ENCODE results near the gene RSPRY1. TPM values are rescaled to one million over a fixed set of nuclear protein-coding genes. Genes with fewer than 3 reads are reported as not detected.
A peak's percentile ranks its signal among the peaks of the same experiment; 100 is the strongest.
"Not testable (repeated sequence)": the region's sequence is repeated elsewhere in the genome, so short reads cannot be mapped to it uniquely, and the experiment has no call there.

The RSPRY1 gene
- total RNA-seq, 1 experiment from 2014 or later: 31.0 TPM

DNA sequence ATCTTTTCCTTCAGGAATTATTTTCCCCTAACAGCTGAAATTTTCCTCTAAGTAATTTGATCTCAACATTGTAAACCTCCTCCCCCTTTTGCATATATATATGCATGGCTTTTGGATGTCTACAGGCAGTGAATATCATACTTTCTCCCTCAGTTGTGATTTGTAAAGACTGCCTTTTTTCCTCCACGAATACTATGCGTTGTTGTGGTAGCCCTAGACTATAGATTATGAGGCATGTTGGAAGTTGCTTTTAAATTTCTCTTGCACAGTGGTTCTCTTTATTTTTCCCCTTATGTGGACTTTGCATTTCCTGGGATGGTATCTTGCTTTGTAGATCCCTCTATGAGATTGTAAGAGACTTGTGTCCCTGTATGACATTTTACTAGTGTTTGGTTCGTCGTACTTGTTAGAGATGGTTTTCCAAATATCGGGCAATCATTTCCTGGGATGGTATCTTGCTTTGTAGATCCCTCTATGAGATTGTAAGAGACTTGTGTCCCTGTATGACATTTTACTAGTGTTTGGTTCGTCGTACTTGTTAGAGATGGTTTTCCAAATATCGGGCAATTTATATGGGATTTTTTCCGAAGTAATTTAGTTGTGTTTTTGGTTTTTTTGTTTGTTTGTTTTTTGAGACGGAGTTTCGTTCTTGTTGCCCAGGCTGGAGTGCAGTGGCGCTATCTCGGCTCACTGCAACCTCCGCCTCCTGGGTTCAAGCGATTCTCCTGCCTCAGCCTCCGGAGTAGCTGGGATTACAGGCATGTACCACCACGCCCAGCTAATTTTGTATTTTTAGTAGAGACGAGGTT is 2.0 kb downstream of the RSPRY1 start:
- H3K4me3 ChIP-seq (ENCODE audit: insufficient read depth, low read depth, low read length): peak overlapping the region; percentile 78; the same call in 1 of the 2 replicates
- not testable (repeated sequence) for H3K36me3 ChIP-seq (replicated peaks; ENCODE audit: control insufficient read depth, insufficient read depth, low read length); DNase-seq; H3K27me3 ChIP-seq (ENCODE audit: control insufficient read depth, insufficient read depth, low read length)

DNA sequence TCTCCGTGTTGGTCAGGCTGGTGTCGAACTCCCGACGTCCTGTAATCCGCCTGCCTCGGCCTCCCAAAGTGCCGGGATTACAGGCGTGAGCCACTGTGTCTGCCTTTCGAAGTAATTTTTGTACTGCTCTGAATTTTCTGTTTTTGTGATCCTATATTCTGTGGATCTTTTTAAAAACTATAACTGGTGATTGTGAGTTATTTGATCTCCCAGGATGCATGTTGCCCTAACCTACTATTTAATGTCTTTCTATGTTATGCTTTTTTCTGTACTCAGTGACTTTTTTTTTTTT is 2.5 kb downstream of the RSPRY1 start:
- Histone ChIP-seq H3K36me3 (replicated peaks; ENCODE audit: control insufficient read depth, insufficient read depth, low read length) (no peaks in the 10 kb centered on the region), H3K4me3 (ENCODE audit: insufficient read depth, low read depth, low read length) (no peak overlapping the region), H3K27me3 (ENCODE audit: control insufficient read depth, insufficient read depth, low read length) (no peaks in the 10 kb centered on the region; the same call in 1 of the 2 replicates)
- DNase-seq: no peak

DNA sequence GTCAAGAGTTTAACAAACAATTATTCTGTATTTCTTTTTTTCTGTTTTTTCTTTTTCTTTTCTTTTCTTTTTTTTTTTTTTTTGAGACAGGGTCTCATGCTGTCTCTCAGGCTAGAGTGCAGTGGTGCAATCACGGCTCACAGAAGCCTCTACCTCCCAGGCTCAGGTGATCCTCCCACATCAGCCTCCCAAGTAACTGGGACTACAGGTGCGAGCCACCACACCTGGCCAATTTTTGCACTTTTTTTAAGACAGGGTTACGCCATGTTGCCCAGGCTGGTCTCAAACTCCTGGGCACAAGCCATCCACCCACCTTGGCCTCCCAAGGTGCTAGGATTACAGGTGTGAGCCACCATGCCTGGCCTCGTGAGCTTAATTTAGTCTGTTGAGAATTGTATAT is 3.4 kb downstream of the RSPRY1 start:
- not testable (repeated sequence) for H3K27me3 ChIP-seq (ENCODE audit: control insufficient read depth, insufficient read depth, low read length); DNase-seq; H3K4me3 ChIP-seq (ENCODE audit: insufficient read depth, low read depth, low read length); H3K36me3 ChIP-seq (replicated peaks; ENCODE audit: control insufficient read depth, insufficient read depth, low read length)

DNA sequence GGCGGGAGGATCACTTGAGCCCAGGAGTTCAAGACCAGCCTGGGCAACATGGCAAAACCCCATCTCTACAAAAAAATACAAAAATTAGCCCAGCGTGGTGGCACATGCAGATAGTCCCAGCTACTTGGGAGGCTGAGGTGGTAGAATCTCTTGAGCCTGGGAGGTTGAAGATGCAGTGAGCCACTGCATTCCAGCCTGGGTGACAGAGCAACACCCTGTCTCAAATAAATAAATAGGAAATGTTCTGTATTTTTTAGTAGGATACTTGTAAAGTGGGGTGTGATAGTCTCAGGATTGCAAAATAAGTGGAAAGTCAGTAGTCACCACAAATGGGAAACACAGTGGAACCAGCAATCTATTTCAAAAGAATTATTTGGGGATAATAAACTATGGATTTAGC is 4.0 kb downstream of the RSPRY1 start:
- H3K36me3 ChIP-seq (replicated peaks; ENCODE audit: control insufficient read depth, insufficient read depth, low read length): no peaks in the 10 kb centered on the region
- DNase-seq: no peak
- H3K4me3 ChIP-seq (ENCODE audit: insufficient read depth, low read depth, low read length): no peak overlapping the region
- H3K27me3 ChIP-seq (ENCODE audit: control insufficient read depth, insufficient read depth, low read length): no peaks in the 10 kb centered on the region

DNA sequence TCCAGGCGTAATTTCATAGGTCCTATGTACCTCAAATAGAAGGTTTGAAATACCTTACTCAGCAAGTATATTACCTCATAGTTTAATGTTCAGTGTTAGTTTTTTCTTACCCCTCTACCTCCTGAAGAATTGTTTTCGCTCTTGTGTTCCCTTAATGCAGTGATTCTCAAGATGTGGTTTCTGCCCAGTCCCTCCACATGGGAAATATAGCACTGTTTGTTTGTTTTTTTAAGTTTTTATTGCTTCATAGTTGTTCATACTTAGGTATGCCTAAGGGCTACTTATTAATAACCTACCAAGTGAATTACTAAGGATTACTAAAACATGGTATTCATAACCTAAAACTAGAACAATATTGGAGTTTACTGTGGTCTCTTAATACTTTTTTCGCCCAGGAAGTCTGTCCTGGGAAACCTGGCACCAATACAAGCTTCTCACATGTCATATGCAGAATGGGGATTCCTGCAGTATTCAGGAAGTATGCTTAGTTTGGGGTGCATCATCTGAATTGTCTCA is 5.0 kb downstream of the RSPRY1 start:
- Histone ChIP-seq H3K4me3 (ENCODE audit: insufficient read depth, low read depth, low read length) (no peak overlapping the region), H3K27me3 (ENCODE audit: control insufficient read depth, insufficient read depth, low read length) (no peaks in the 10 kb centered on the region)
- no peak for DNase-seq

DNA sequence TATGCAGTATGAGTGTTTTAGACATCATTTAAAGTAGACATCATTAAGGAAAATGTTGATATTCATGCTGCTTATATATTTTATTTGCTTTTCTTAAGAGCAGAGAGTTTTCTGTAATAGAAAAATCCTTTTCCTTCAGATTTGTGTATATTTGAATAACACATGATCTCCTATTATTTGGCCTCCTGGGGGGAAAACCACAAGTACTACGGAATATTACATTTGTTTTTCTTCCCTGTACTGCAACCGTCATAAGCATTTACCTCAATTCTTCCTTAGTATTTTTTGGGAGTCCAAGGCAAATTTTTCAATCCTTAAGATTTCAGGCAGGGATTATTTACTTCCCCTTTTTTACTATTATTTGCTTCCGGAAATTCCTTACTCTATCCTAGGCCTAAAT is 6.0 kb downstream of the RSPRY1 start:
- DNase-seq: no peak
- Histone ChIP-seq H3K36me3 (replicated peaks; ENCODE audit: control insufficient read depth, insufficient read depth, low read length) (no peaks in the 10 kb centered on the region), H3K4me3 (ENCODE audit: insufficient read depth, low read depth, low read length) (no peak overlapping the region), H3K27me3 (ENCODE audit: control insufficient read depth, insufficient read depth, low read length) (no peaks in the 10 kb centered on the region)

More for the DNA sequence above, 5.0 kb downstream of the RSPRY1 start:
- H3K36me3 ChIP-seq (replicated peaks; ENCODE audit: control insufficient read depth, insufficient read depth, low read length): no peaks in the 10 kb centered on the region

DNA sequence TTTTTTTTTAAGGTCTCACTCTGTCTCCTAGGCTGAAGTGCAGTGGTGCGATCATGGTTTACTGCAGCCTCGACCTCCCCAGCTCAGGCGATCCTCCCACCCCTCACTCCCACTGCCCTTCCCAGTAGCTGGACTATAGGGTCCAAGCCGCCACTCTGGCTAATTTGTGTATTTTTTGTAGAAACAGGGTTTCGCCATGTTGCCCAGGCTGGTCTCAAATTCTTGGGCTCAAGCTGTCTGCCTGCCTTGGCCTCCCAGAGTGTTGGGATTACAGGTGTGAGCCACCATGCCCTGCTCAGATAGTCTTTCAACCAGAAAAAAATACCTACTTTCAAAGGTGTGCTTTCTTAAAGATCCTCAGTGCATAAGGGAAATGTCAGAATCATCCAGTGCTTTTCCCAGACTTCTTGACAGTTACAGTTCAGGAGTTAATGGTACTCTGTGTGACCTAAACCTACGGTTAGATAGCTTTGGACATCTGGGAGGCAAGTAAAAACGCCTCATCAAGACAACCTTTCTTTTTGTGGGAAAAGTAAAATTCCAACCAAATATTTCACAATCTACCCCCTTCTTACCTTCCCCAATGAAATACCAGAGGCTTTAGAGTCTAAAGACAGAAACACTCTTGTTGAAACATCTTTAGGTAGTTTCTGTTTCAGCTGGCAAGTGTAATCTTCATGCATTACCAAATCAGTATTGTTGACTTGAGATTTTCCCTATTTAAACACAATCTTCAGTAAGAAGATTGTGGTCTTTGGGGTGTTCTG is 6.8 kb downstream of the RSPRY1 start:
- no peaks in the 10 kb centered on the region for H3K36me3 ChIP-seq (replicated peaks; ENCODE audit: control insufficient read depth, insufficient read depth, low read length)
- no peak overlapping the region for H3K4me3 ChIP-seq (ENCODE audit: insufficient read depth, low read depth, low read length)
- H3K27me3 ChIP-seq (ENCODE audit: control insufficient read depth, insufficient read depth, low read length): no peaks in the 10 kb centered on the region
- DNase-seq: no peak

DNA sequence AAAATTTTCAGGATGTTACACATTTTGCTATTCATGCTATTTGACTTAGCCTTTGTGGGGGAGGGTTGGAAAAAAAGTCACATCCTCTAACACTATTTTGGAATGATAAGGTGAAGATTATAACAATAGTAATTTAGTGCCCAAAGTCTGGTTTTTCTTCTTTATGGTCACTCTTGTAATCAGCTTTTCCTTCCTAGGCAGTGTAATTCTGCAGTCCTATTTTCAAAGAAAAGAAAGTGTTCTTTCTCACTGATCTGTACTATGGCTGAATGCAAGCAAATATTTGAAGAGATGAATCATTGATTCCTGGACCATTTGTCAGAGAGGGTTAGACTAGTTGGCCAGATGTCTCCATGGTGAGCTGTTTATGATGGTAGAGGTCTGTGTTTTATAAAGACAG is 8.4 kb downstream of the RSPRY1 start:
- no peaks in the 10 kb centered on the region for H3K36me3 ChIP-seq (replicated peaks; ENCODE audit: control insufficient read depth, insufficient read depth, low read length)
- no peaks in the 10 kb centered on the region for H3K27me3 ChIP-seq (ENCODE audit: control insufficient read depth, insufficient read depth, low read length)
- no peak overlapping the region for H3K4me3 ChIP-seq (ENCODE audit: insufficient read depth, low read depth, low read length)
- DNase-seq: no peak

DNA sequence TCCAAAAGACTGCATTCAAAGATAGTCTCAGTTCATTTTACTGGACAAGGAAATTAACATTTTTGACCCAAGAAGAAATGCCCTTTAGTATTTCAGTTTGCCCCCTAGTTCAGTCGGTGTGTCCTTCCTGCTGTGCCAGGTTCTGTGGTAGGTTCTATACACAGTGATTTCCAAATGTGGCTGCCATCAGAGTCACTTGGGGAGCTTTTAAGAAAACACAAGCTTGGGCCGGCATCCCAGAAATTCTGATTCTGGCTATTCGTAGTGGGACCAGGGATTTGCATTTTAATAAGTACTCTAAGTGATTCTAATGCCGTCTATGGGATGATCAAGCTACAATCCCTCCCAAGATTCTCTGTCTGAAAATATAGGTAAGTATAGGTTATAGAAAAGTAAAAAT is 10.2 kb downstream of the RSPRY1 start:
- DNase-seq: no peak
- no peaks in the 10 kb centered on the region for H3K27me3 ChIP-seq (ENCODE audit: control insufficient read depth, insufficient read depth, low read length)
- H3K36me3 ChIP-seq (replicated peaks; ENCODE audit: control insufficient read depth, insufficient read depth, low read length): no peaks in the 10 kb centered on the region
- no peak overlapping the region for H3K4me3 ChIP-seq (ENCODE audit: insufficient read depth, low read depth, low read length)

DNA sequence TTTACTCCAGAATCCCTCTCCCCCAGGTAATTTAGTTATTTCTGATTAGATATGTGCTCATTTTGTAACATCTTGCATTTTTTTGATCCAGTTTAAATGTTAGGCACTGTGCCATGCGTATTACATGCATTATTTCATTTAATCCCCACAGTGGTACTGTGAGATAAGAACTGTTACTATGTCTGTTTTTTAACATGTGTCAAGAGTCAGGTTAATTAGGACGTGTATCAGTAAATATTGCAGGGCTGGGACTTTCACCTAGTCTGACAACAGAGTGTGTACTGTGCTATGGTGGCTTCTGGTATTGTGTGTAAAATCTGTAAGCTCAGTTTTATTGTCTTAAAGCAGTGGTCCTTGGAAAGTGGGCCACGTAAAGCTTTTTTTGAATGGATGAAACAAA is 10.6 kb downstream of the RSPRY1 start:
- DNase-seq: no peak
- Histone ChIP-seq H3K27me3 (ENCODE audit: control insufficient read depth, insufficient read depth, low read length) (no peaks in the 10 kb centered on the region), H3K4me3 (ENCODE audit: insufficient read depth, low read depth, low read length) (no peak overlapping the region), H3K36me3 (replicated peaks; ENCODE audit: control insufficient read depth, insufficient read depth, low read length) (no peaks in the 10 kb centered on the region)

DNA sequence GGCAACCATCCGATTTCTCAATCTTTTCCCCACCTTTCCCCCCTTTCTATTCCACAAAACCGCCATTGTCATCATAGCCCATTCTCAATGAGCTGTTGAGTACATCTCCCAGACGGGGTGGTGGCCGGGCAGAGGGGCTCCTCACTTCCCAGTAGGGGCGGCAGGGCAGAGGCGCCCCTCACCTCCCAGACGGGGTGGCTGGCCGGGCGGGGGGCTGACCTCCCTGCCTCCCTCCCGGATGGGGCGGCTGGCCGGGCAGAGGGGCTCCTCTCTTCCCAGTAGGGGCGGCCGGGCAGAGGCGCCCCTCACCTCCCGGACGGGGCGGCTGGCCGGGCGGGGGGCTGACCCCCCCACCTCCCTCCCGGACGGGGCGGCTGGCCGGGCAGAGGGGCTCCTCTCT is 14.2 kb downstream of the RSPRY1 start:
- H3K27me3 ChIP-seq (ENCODE audit: control insufficient read depth, insufficient read depth, low read length); H3K36me3 ChIP-seq (replicated peaks; ENCODE audit: control insufficient read depth, insufficient read depth, low read length); H3K4me3 ChIP-seq (ENCODE audit: insufficient read depth, low read depth, low read length); DNase-seq: not testable (repeated sequence)

DNA sequence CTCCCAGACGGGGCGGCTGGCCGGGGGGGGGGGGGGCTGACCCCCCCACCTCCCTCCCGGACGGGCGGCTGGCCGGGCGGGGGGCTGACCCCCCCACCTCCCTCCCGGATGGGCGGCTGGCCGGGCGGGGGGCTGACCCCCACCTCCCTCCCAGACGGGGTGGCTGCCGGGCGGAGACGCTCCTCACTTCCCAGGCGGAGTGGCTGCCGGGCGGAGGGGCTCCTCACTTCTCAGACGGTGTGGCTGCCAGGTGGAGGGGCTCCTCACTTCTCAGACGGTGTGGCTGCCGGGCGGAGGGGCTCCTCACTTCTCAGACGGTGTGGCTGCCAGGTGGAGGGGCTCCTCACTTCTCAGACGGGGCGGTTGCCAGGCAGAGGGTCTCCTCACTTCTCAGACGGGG is 14.8 kb downstream of the RSPRY1 start:
- not testable (repeated sequence) for DNase-seq; H3K36me3 ChIP-seq (replicated peaks; ENCODE audit: control insufficient read depth, insufficient read depth, low read length); H3K27me3 ChIP-seq (ENCODE audit: control insufficient read depth, insufficient read depth, low read length); H3K4me3 ChIP-seq (ENCODE audit: insufficient read depth, low read depth, low read length)

DNA sequence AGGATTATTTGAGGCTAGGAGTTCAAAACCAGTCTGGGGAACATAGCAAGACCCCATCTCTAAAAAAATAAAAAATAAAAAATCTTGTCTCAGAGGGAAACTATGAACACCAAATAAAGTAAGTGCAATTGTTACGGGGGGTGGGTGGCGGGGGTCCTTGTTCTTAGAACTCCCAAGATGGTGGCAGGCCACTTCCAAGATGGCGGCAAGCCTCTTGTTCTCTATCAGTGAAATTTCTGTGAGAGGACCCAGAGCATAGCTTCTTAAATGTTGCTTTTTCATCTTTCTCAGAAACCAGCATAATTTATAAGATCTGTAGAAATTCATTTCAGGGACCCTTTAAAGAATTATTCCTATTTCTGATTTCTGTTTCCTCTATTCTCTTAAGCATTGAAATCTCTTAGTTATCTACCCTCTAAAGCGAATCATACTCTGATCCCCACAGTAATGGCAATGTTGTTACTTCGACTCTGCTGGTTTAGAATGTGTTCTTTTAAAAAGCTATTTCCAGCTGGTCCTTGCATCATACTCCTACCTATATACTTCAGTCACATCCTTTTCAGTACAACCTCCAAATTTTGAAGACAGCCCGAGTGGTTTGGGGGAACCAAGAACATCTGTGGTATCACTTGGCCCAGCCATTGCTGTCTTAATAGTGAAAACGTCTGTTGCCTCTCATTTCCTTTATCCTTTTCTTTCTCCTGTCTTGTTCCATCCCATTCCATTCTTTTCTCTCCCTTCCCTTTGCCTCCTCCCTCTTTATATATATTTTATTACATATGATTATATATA is 16.2 kb downstream of the RSPRY1 start:
- no peak for DNase-seq

DNA sequence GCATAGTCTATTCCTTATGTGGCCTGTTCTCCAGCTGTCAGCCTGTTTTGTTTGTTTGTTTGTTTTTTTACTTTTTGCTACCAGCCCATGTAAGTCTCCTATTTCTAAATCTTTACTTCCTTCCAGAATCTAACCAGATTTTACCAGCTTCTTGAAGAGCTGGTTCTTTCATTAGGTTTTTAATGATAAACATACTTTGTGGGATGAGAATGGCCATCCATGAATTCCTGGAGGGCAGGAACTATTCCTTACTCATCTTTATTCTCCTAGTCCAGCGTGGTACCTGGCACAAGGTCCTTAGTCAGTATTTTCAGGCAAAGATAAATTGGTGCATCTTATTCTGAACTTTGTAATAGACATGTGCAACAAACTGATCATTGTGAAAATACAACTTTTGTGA is 17.3 kb downstream of the RSPRY1 start:
- Histone ChIP-seq H3K27me3 (ENCODE audit: control insufficient read depth, insufficient read depth, low read length) (no peaks in the 10 kb centered on the region), H3K4me3 (ENCODE audit: insufficient read depth, low read depth, low read length) (no peak overlapping the region), H3K36me3 (replicated peaks; ENCODE audit: control insufficient read depth, insufficient read depth, low read length) (peaks cover 14% of the 10 kb centered on the region)
- DNase-seq: no peak

More for the DNA sequence above, 16.2 kb downstream of the RSPRY1 start:
- no peaks in the 10 kb centered on the region for H3K27me3 ChIP-seq (ENCODE audit: control insufficient read depth, insufficient read depth, low read length)
- peaks cover 11% of the 10 kb centered on the region for H3K36me3 ChIP-seq (replicated peaks; ENCODE audit: control insufficient read depth, insufficient read depth, low read length)
- no peak overlapping the region for H3K4me3 ChIP-seq (ENCODE audit: insufficient read depth, low read depth, low read length)
